Activated B cell treated with CpG ODN at 0.5 μM for 24 hours (primary cell): Measurements from ENCODE around the gene ALG6. TPM values are rescaled to one million over a fixed set of nuclear protein-coding genes. Genes with fewer than 3 reads are reported as not detected.

Experiments
- ATAC-seq: fragments of 200-7000 bp; cut with Tn5 transposase; one replicate; pipeline ENCODE4 v1.10.0; 2021; ENCODE audit warnings: low read depth, mild to moderate bottlenecking, moderate library complexity
- CTCF ChIA-PET: fragments of 350-600 bp; sonication (Branson Sonifier 250); formaldehyde crosslinking; loops from one replicate; lab custom pipeline; 2021; ENCODE audit warnings: antibody characterized with exemption; lab: Charles Lee
- POLR2A ChIA-PET: fragments of 350-600 bp; sonication (Branson Sonifier 250); formaldehyde crosslinking; loops from one replicate; lab custom pipeline; 2021; ENCODE audit warnings: antibody characterized with exemption; lab: Charles Lee
- DNase-seq: peaks from one replicate; pipeline ENCODE4 v3.0.0; 2022
- H3K27ac Mint-ChIP-seq: one replicate; pipeline ENCODE4 v1.8.0; 2020; ENCODE audit warnings: mixed read lengths
- H3K27me3 Mint-ChIP-seq: one replicate; pipeline ENCODE4 v1.8.0; 2021; ENCODE audit warnings: mixed read lengths
- H3K36me3 Mint-ChIP-seq: one replicate; pipeline ENCODE4 v1.8.0; 2021; ENCODE audit warnings: low read depth, mixed read lengths
- H3K4me1 Mint-ChIP-seq: one replicate; pipeline ENCODE4 v1.8.0; 2021; ENCODE audit warnings: mixed read lengths
- H3K4me3 Mint-ChIP-seq: one replicate; pipeline ENCODE4 v1.8.0; 2020; ENCODE audit warnings: mild to moderate bottlenecking, mixed read lengths
- H3K9me3 Mint-ChIP-seq: one replicate; pipeline ENCODE4 v1.8.0; 2020; ENCODE audit warnings: mixed read lengths
- intact Hi-C: fragments of 100-400 bp; cut with micrococcal nuclease; formaldehyde crosslinking; loops from one replicate; pipeline ENCODE4 v1.15.1; 2024
- total RNA-seq: library from RNA; stranded (reverse); gene quantifications from 2 replicates; pipeline ENCODE4 v1.2.3, GENCODE V29; 2022
- TF ChIP-seq, protein P1 (sequence below): fragments of 200-600 bp; IDR thresholded peaks from one replicate; pipeline ENCODE4 v1.8.0; 2022; ENCODE audit warnings: antibody characterized with exemption, mild to moderate bottlenecking

ALG6 gene
- total RNA-seq, 1 donor from 2014 or later: 21.5 TPM

DNA sequence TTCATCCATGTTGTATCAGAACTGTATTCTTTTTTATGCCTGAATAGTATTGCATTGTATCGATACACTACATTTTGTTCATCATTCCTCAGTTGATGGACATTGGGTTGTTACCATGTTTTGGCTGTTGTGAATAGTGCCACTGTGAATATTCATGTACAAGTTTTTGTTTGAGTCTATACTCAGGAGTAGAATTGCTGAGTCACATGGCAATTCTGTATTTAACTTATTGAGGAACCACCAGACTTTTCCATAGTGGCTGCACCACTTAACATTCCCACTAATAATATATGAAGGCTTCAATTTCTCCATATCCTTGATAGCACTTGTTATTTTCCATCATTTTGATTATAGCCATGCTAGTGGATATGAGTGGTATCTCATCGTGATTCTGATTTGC lies 56.2 kb downstream of the ALG6 start:
- no peak overlapping the region for H3K4me3 Mint-ChIP-seq
- TF ChIP-seq, protein P1, sequence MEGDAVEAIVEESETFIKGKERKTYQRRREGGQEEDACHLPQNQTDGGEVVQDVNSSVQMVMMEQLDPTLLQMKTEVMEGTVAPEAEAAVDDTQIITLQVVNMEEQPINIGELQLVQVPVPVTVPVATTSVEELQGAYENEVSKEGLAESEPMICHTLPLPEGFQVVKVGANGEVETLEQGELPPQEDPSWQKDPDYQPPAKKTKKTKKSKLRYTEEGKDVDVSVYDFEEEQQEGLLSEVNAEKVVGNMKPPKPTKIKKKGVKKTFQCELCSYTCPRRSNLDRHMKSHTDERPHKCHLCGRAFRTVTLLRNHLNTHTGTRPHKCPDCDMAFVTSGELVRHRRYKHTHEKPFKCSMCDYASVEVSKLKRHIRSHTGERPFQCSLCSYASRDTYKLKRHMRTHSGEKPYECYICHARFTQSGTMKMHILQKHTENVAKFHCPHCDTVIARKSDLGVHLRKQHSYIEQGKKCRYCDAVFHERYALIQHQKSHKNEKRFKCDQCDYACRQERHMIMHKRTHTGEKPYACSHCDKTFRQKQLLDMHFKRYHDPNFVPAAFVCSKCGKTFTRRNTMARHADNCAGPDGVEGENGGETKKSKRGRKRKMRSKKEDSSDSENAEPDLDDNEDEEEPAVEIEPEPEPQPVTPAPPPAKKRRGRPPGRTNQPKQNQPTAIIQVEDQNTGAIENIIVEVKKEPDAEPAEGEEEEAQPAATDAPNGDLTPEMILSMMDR: no peak
- ATAC-seq (no peak), DNase-seq (no peak)
- H3K9me3 Mint-ChIP-seq: peaks cover 3% of the 10 kb centered on the region
- no peaks in the 10 kb centered on the region for H3K27me3 Mint-ChIP-seq
- H3K36me3 Mint-ChIP-seq: peaks cover 32% of the 10 kb centered on the region
- intact Hi-C loops: no loop called here
- ChIA-PET CTCF (no interaction called here), POLR2A (no interaction called here)
- H3K4me1 Mint-ChIP-seq: no peaks in the 10 kb centered on the region
- no peak overlapping the region for H3K27ac Mint-ChIP-seq

- Mint-ChIP-seq H3K4me3 (no peak overlapping the region), H3K27ac (no peak overlapping the region), H3K4me1 (no peaks in the 10 kb centered on the region), H3K9me3 (peaks cover 4% of the 10 kb centered on the region), H3K27me3 (no peaks in the 10 kb centered on the region), H3K36me3 (peaks cover 42% of the 10 kb centered on the region)
- POLR2A ChIA-PET: no interaction called here
- no peak for ATAC-seq
- intact Hi-C loops: no loop called here
- TF ChIP-seq, protein P1: no peak
- CTCF ChIA-PET: no interaction called here
- DNase-seq: no peak
Measured at GRCh38 chr1:63428815-63429214, 61.4 kb downstream of the ALG6 start.

DNA sequence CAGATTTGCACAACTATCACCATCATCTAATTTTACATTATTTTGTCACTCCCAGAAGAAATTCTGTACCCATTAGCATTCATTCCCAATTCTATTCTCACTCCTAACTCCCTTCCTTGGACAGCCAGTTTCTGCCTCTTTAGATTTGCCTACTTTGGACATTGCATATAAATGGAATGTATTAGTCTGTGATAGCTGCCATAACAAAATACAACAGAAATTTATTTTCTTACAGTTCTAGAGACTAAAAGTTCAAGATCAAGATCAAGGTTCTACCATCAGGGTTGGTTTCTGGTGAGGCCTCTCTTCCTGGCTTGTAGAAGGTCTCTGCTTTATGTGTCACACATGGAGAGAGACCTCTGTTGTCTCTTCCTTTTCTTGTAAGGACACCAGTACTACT lies 61.9 kb downstream of the ALG6 start:
- no peaks in the 10 kb centered on the region for H3K27me3 Mint-ChIP-seq
- H3K36me3 Mint-ChIP-seq: peaks cover 42% of the 10 kb centered on the region
- ATAC-seq (no peak), DNase-seq (no peak)
- ChIA-PET CTCF (no interaction called here), POLR2A (no interaction called here)
- intact Hi-C loops: no loop called here
- no peaks in the 10 kb centered on the region for H3K4me1 Mint-ChIP-seq
- H3K27ac Mint-ChIP-seq: no peak overlapping the region
- TF ChIP-seq, protein P1: no peak
- H3K4me3 Mint-ChIP-seq: no peak overlapping the region
- H3K9me3 Mint-ChIP-seq: peaks cover 4% of the 10 kb centered on the region

- DNase-seq: no peak
- H3K9me3 Mint-ChIP-seq: no peaks in the 10 kb centered on the region
- ChIA-PET CTCF (interaction anchor here (1.1 kb wide), 1 partner anchor 41 kb away, joined by 3 read pairs; no protein-coding TSS in a partner anchor), POLR2A (no interaction called here)
- H3K27me3 Mint-ChIP-seq: no peaks in the 10 kb centered on the region
- TF ChIP-seq, protein P1: no peak
- no peak for ATAC-seq
- H3K4me3 Mint-ChIP-seq: no peak overlapping the region
- no peak overlapping the region for H3K27ac Mint-ChIP-seq
- no peaks in the 10 kb centered on the region for H3K4me1 Mint-ChIP-seq
- intact Hi-C loops: no loop called here
- H3K36me3 Mint-ChIP-seq: peaks cover 35% of the 10 kb centered on the region
Measured at GRCh38 chr1:63435161-63435560, 67.7 kb downstream of the ALG6 start.

DNA sequence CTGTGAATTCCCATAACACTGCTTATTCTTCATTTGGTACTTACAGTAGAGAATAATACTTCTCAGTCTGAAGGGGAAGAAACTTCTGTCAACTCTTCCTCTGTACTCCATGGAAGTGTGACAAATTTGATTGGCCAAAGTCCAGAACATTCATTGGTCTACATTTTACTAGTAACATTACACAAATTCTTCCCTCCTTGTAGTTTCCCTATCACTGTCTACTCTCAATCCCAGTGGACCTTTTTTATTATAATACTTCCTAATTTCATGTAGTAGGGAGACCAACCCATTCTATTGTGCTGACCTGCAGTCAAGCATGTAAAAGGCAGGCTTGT lies 74.7 kb downstream of the ALG6 start:
- H3K4me1 Mint-ChIP-seq: peaks cover 7% of the 10 kb centered on the region
- no peaks in the 10 kb centered on the region for H3K9me3 Mint-ChIP-seq
- TF ChIP-seq, protein P1: no peak
- POLR2A ChIA-PET: no interaction called here
- intact Hi-C loops: no loop called here
- ATAC-seq (no peak), DNase-seq (no peak)
- H3K4me3 Mint-ChIP-seq: no peak overlapping the region
- H3K27me3 Mint-ChIP-seq: no peaks in the 10 kb centered on the region
- H3K27ac Mint-ChIP-seq: no peak overlapping the region
- peaks cover 10% of the 10 kb centered on the region for H3K36me3 Mint-ChIP-seq
- CTCF ChIA-PET: interaction anchor here (1.3 to 2.2 kb wide), 2 partner anchors 96 to 125 kb away, joined by 3 to 5 read pairs; no protein-coding TSS in a partner anchor
